Panc1 (cell line): ENCODE measurements around the gene CDH13. TPM values are rescaled to one million over a fixed set of nuclear protein-coding genes. Genes with fewer than 3 reads are reported as not detected.

Source experiments
- ATAC-seq: fragments of 200-7000 bp; cut with Tn5 transposase; 2 replicates; pipeline ENCODE4 v1.9.1; 2020; ENCODE audit warnings: mild to moderate bottlenecking, moderate library complexity
- BruUV-seq: library from RNA; stranded (reverse); fragments of 400-500 nt; replicated peaks from 2 replicates; lab custom pipeline; 2021; lab: Mats Ljungman, UMichigan
- CTCF ChIA-PET: fragments of 300-600 bp; sonication (Branson Sonifier 250); formaldehyde crosslinking; loops from one replicate; lab custom pipeline; 2022; ENCODE audit warnings: antibody characterized with exemption; lab: Charles Lee
- POLR2A ChIA-PET: fragments of 300-600 bp; sonication (Branson Sonifier 250); formaldehyde crosslinking; loops from one replicate; lab custom pipeline; 2022; ENCODE audit warnings: antibody characterized with exemption; lab: Charles Lee
- DNase-seq: peaks from one replicate; pipeline ENCODE4 v3.0.0-alpha.2; 2010; ENCODE audit warnings: low read depth, low spot score
- H3K27ac ChIP-seq: 2 replicates; pipeline ENCODE4 v1.5.1; 2011; ENCODE audit warnings: mild to moderate bottlenecking, low read length, inconsistent platforms
- H3K27me3 ChIP-seq: fragments of 200-500 bp; sonication (Bioruptor generic); 2 replicates; pipeline ENCODE4 v1.6.0; 2014; ENCODE audit warnings: low read length, inconsistent platforms; ENCODE audit not compliant: control insufficient read depth, insufficient read depth
- H3K36me3 ChIP-seq: fragments of 200-500 bp; sonication (Bioruptor generic); 2 replicates; pipeline ENCODE4 v1.5.1; 2014; ENCODE audit warnings: inconsistent platforms, mild to moderate bottlenecking, low read length, moderate library complexity; ENCODE audit not compliant: control insufficient read depth, insufficient read depth
- H3K4me1 ChIP-seq: 2 replicates; pipeline ENCODE4 v1.5.1; 2011; ENCODE audit warnings: inconsistent platforms, mild to moderate bottlenecking, low read length, moderate library complexity; ENCODE audit not compliant: control insufficient read depth, insufficient read depth
- H3K4me3 ChIP-seq, 2 experiments: 2 replicates each; pipeline ENCODE4 v1.5.1; 2011 to 2012; ENCODE audit warnings: low read depth in 2 of 2, low read length in 2 of 2, mild to moderate bottlenecking in 2 of 2, inconsistent platforms in 1 of 2, moderate library complexity in 1 of 2
- H3K9me3 ChIP-seq: fragments of 200-500 bp; sonication (Bioruptor generic); 2 replicates; pipeline ENCODE4 v1.5.1; 2014; ENCODE audit warnings: low read depth, mild to moderate bottlenecking, inconsistent platforms, low read length, moderate library complexity; ENCODE audit not compliant: control insufficient read depth, insufficient read depth
- POLR2AphosphoS5 ChIP-seq: IDR thresholded peaks from 2 replicates; pipeline ENCODE4 v1.6.1; 2012; ENCODE audit warnings: mild to moderate bottlenecking, low read depth, low read length, moderate library complexity
- SIN3A ChIP-seq: IDR thresholded peaks from 2 replicates; pipeline ENCODE4 v1.6.1; 2012; ENCODE audit warnings: low read depth, mild to moderate bottlenecking, low read length, moderate library complexity, borderline replicate concordance; ENCODE audit not compliant: insufficient read depth
- TCF7L2 ChIP-seq: IDR thresholded peaks from 2 replicates; pipeline ENCODE4 v1.6.1; 2011; ENCODE audit warnings: mild to moderate bottlenecking, low read depth, low read length, inconsistent platforms
- in situ Hi-C: cut with HindIII; loops from 2 replicates; pipeline ENCODE4 v1.10.0; 2016; ENCODE audit warnings: low sequenced_read_pairs, low pct_unique_long_range_greater_than_20kb
- intact Hi-C: fragments of 100-400 bp; cut with micrococcal nuclease; formaldehyde crosslinking; loops from one replicate; pipeline ENCODE4 v1.10.0; 2022; ENCODE audit not compliant: unreplicated experiment
- total RNA-seq: library from RNA; stranded (reverse); gene quantifications from one replicate; pipeline ENCODE4 v1.2.1, GENCODE V29; 2021; ENCODE audit not compliant: unreplicated experiment
- TF ChIP-seq, protein P1 (sequence below), 2 experiments: IDR thresholded peaks; 2 replicates each; pipeline ENCODE4 v1.6.1; 2011 to 2012; ENCODE audit warnings: low read depth in 2 of 2, control low read depth in 1 of 2, low read length in 1 of 2, mild to moderate bottlenecking in 1 of 2, moderate library complexity in 1 of 2; ENCODE audit not compliant: insufficient read depth in 1 of 2
- TF ChIP-seq, protein P2 (sequence below): fragments of 450-650 bp; IDR thresholded peaks from 2 replicates; pipeline ENCODE4 v1.5.1; 2017; ENCODE audit warnings: mild to moderate bottlenecking

The CDH13 gene
- total RNA-seq, 1 experiment from 2014 or later, result not detected

DNA sequence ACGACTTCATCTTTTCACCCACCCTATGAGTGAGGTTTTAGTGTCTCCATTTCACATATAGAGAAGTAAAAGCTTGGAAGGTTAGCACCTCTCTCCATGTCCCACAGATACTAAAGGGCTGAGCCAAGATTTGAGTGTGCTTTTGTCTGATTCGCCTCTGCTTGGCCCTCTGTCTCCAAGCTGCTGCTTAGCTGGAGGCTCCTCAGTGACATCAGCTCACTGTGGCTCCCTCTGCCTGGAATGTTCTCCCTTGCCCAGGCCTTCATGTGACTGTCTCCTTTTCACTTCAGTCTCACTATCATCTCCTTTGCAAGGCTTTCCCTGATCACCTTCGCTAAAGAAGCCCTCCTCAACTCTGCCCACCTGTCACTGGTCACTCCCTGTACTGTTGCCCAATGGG, 1096.5 kb downstream of the CDH13 start:
- intact Hi-C loops (no loop called here), in situ Hi-C loops (no loop called here)
- TF ChIP-seq POLR2AphosphoS5, result no peak
- TF ChIP-seq, protein P1, sequence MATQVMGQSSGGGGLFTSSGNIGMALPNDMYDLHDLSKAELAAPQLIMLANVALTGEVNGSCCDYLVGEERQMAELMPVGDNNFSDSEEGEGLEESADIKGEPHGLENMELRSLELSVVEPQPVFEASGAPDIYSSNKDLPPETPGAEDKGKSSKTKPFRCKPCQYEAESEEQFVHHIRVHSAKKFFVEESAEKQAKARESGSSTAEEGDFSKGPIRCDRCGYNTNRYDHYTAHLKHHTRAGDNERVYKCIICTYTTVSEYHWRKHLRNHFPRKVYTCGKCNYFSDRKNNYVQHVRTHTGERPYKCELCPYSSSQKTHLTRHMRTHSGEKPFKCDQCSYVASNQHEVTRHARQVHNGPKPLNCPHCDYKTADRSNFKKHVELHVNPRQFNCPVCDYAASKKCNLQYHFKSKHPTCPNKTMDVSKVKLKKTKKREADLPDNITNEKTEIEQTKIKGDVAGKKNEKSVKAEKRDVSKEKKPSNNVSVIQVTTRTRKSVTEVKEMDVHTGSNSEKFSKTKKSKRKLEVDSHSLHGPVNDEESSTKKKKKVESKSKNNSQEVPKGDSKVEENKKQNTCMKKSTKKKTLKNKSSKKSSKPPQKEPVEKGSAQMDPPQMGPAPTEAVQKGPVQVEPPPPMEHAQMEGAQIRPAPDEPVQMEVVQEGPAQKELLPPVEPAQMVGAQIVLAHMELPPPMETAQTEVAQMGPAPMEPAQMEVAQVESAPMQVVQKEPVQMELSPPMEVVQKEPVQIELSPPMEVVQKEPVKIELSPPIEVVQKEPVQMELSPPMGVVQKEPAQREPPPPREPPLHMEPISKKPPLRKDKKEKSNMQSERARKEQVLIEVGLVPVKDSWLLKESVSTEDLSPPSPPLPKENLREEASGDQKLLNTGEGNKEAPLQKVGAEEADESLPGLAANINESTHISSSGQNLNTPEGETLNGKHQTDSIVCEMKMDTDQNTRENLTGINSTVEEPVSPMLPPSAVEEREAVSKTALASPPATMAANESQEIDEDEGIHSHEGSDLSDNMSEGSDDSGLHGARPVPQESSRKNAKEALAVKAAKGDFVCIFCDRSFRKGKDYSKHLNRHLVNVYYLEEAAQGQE (IDR thresholded peaks at IDR 0.05; ENCODE audit: insufficient read depth in 1 of 2, low read depth in 2 of 2, low read length in 1 of 2), result no peak
- no peak for TF ChIP-seq TCF7L2
- TF ChIP-seq, protein P2, sequence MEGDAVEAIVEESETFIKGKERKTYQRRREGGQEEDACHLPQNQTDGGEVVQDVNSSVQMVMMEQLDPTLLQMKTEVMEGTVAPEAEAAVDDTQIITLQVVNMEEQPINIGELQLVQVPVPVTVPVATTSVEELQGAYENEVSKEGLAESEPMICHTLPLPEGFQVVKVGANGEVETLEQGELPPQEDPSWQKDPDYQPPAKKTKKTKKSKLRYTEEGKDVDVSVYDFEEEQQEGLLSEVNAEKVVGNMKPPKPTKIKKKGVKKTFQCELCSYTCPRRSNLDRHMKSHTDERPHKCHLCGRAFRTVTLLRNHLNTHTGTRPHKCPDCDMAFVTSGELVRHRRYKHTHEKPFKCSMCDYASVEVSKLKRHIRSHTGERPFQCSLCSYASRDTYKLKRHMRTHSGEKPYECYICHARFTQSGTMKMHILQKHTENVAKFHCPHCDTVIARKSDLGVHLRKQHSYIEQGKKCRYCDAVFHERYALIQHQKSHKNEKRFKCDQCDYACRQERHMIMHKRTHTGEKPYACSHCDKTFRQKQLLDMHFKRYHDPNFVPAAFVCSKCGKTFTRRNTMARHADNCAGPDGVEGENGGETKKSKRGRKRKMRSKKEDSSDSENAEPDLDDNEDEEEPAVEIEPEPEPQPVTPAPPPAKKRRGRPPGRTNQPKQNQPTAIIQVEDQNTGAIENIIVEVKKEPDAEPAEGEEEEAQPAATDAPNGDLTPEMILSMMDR, result no peak
- no peak for TF ChIP-seq SIN3A
- Histone ChIP-seq H3K4me3 (no peak overlapping the region), H3K4me1 (no peaks in the 10 kb centered on the region), H3K27ac (no peak overlapping the region), H3K27me3 (no peaks in the 10 kb centered on the region), H3K36me3 (no peaks in the 10 kb centered on the region), H3K9me3 (no peaks in the 10 kb centered on the region)
- BruUV-seq, result no TSS peak
- no peak for DNase-seq
- no peak for ATAC-seq
- ChIA-PET CTCF (no interaction called here), POLR2A (no interaction called here)

GRCh38 chr16:83723901-83724300, 1097.1 kb downstream of the CDH13 start:
- Histone ChIP-seq H3K36me3 (no peaks in the 10 kb centered on the region), H3K27ac (no peak overlapping the region), H3K4me3 (no peak overlapping the region), H3K9me3 (no peaks in the 10 kb centered on the region), H3K4me1 (no peaks in the 10 kb centered on the region), H3K27me3 (no peaks in the 10 kb centered on the region)
- no peak for DNase-seq
- POLR2A ChIA-PET, result no interaction called here
- TF ChIP-seq SIN3A (no peak), TCF7L2 (no peak), POLR2AphosphoS5 (no peak)
- TF ChIP-seq, protein P1 (IDR thresholded peaks at IDR 0.05; ENCODE audit: insufficient read depth in 1 of 2, low read depth in 2 of 2, low read length in 1 of 2), result no peak
- TF ChIP-seq, protein P2, result no peak
- intact Hi-C loops (no loop called here), in situ Hi-C loops (no loop called here)
- CTCF ChIA-PET, result no interaction called here
- ATAC-seq, result no peak
- no TSS peak for BruUV-seq
